H7 (cell line): Measurements from ENCODE around the gene GALNT9. TPM values are rescaled to one million over a fixed set of nuclear protein-coding genes. Genes with fewer than 3 reads are reported as not detected.

ENCODE experiments used
- DNase-seq: peaks from one replicate; pipeline ENCODE4 v3.0.0; 2012
- H3K27me3 ChIP-seq: 2 replicates; pipeline ENCODE4 v1.6.0; 2011; ENCODE audit warnings: mild to moderate bottlenecking, low read length; ENCODE audit not compliant: control insufficient read depth, insufficient read depth
- H3K36me3 ChIP-seq: replicated peaks from 2 replicates; pipeline ENCODE4 v1.5.1; 2011; ENCODE audit warnings: low read length; ENCODE audit not compliant: control insufficient read depth, insufficient read depth
- H3K4me3 ChIP-seq: 2 replicates; pipeline ENCODE4 v1.5.1; 2011; ENCODE audit warnings: low read depth, mild to moderate bottlenecking, control low read depth, low read length, moderate library complexity; ENCODE audit not compliant: insufficient read depth
- total RNA-seq: library from RNA; depleted of rRNA; stranded (reverse); fragments of >200 nt; shearing (Covaris generic); gene quantifications from 2 replicates; pipeline ENCODE4 v1.2.3, GENCODE V29; 2014

The GALNT9 gene
- total RNA-seq, 1 experiment from 2014 or later: 0.45 TPM

GRCh38 chr12:132329720-132330548 lies 545 bp upstream of the GALNT9 start:
- Histone ChIP-seq H3K36me3 (no peaks in the 10 kb centered on the region), H3K4me3 (peak overlapping the region; percentile 25), H3K27me3 (peaks cover 33% of the 10 kb centered on the region)
- DNase-seq: peak; percentile 91

- H3K27me3 ChIP-seq: peaks cover 31% of the 10 kb centered on the region
- no peak overlapping the region; the same call in 1 of the 2 replicates for H3K4me3 ChIP-seq
- DNase-seq: no peak
- no peaks in the 10 kb centered on the region for H3K36me3 ChIP-seq
These were observed 933 bp downstream of the GALNT9 start for GRCh38 chr12:132328282-132329029.

GRCh38 chr12:132327336-132328171 lies 1.8 kb downstream of the GALNT9 start:
- Histone ChIP-seq H3K27me3 (peaks cover 31% of the 10 kb centered on the region), H3K4me3 (no peak overlapping the region), H3K36me3 (no peaks in the 10 kb centered on the region)
- DNase-seq: peak; percentile 75

- Histone ChIP-seq H3K27me3 (peaks cover 31% of the 10 kb centered on the region), H3K4me3 (no peak overlapping the region), H3K36me3 (no peaks in the 10 kb centered on the region)
- no peak for DNase-seq
These were observed 2.7 kb downstream of the GALNT9 start for GRCh38 chr12:132326646-132327045.

GRCh38 chr12:132325733-132326130 lies 3.7 kb downstream of the GALNT9 start:
- no peak for DNase-seq
- Histone ChIP-seq H3K27me3 (peaks cover 31% of the 10 kb centered on the region), H3K36me3 (no peaks in the 10 kb centered on the region), H3K4me3 (no peak overlapping the region)

- DNase-seq: no peak
- H3K36me3 ChIP-seq: no peaks in the 10 kb centered on the region
- H3K27me3 ChIP-seq: peaks cover 24% of the 10 kb centered on the region
- no peak overlapping the region for H3K4me3 ChIP-seq
These were observed 4.3 kb downstream of the GALNT9 start for GRCh38 chr12:132324841-132325732.

GRCh38 chr12:132324173-132324572 lies 5.2 kb downstream of the GALNT9 start:
- no peak for DNase-seq
- H3K27me3 ChIP-seq: peaks cover 22% of the 10 kb centered on the region
- H3K36me3 ChIP-seq: no peaks in the 10 kb centered on the region

GRCh38 chr12:132323171-132324010 lies 6.0 kb downstream of the GALNT9 start:
- Histone ChIP-seq H3K36me3 (no peaks in the 10 kb centered on the region), H3K4me3 (no peak overlapping the region), H3K27me3 (peaks cover 15% of the 10 kb centered on the region)
- no peak for DNase-seq

More at GRCh38 chr12:132324173-132324572, 5.2 kb downstream of the GALNT9 start:
- no peak overlapping the region for H3K4me3 ChIP-seq

- Histone ChIP-seq H3K4me3 (no peak overlapping the region), H3K27me3 (peaks cover 6% of the 10 kb centered on the region), H3K36me3 (no peaks in the 10 kb centered on the region)
- no peak for DNase-seq
These were observed 6.9 kb downstream of the GALNT9 start for GRCh38 chr12:132322206-132323132.

GRCh38 chr12:132321321-132322118 lies 7.9 kb downstream of the GALNT9 start:
- no peaks in the 10 kb centered on the region for H3K36me3 ChIP-seq
- DNase-seq: no peak
- H3K27me3 ChIP-seq: no peaks in the 10 kb centered on the region; the same call in 1 of the 2 replicates

GRCh38 chr12:132320767-132321211 lies 8.6 kb downstream of the GALNT9 start:
- Histone ChIP-seq H3K27me3 (no peaks in the 10 kb centered on the region; the same call in 1 of the 2 replicates), H3K36me3 (no peaks in the 10 kb centered on the region), H3K4me3 (no peak overlapping the region)
- DNase-seq: no peak

More at GRCh38 chr12:132321321-132322118, 7.9 kb downstream of the GALNT9 start:
- H3K4me3 ChIP-seq: no peak overlapping the region
